ENCODE data around the gene ZEB1. TPM values are rescaled to one million over a fixed set of nuclear protein-coding genes. Genes with fewer than 3 reads are reported as not detected.

ZEB1 gene
- total RNA-seq (2014; rRNA removed; shearing (Covaris generic)): 38.8 and 44.0 TPM in 2 replicates

DNA sequence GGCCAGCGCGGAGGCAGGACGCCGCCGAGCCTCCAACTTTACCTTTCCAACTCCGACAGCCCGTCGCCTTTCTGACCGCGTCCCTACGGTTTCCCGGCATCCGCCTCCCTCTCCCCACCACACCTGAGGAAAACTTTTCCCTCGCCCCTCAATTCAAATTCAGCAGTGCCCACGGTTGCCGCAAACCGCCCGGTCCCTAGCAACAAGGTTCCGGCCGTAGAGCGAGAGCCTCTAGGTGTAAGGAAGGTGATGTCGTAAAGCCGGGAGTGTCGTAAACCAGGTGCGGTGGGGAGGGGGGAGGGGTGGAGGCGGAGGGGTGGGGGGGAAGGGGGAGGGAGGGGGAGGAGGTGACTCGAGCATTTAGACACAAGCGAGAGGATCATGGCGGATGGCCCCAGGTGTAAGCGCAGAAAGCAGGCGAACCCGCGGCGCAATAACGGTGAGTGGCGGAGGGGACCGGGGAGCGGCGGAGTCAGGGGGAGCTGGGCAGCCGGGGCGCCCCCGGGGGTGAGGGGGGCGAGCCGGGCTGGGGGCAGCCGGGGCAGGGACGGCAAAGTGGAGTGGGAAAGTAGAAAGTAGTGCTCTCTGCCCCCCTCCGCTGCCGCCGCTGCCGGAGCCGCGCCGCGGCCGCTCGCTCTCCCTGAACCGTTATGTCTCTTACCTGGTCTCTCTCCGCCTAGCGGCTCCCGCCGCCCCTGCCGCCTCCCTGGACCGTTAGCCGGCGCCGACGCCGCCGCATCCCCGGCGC is at the start of gene ZEB1:
Gene ZEB1 (plus strand): TSS at position 363 of the 748 bp plus-strand sequence. CDS start 19 bp downstream, at position 382.

Small RNAs within 50 kb of the gene (small RNA-seq; reads per million reads assigned to genes)
- gene SPTLC1P1: not detected

Measured in A375 (cell line).